ENCODE data around the gene NUCKS1.

Gene NUCKS1

GRCh38 chr1:205689479-205689878, 60.5 kb downstream of the NUCKS1 start:
- FAIRE-seq: no peak

GRCh38 chr1:205688171-205689080, 61.6 kb downstream of the NUCKS1 start:
- DNase-seq (ENCODE audit: insufficient read length) (no peak), FAIRE-seq (no peak)
- TF ChIP-seq POLR2A (IDR thresholded peaks at IDR 0.05; ENCODE audit: low read depth, low read length): no peak

More at GRCh38 chr1:205689479-205689878, 60.5 kb downstream of the NUCKS1 start:
- no peak for DNase-seq (ENCODE audit: insufficient read length)
- TF ChIP-seq TAF1 (IDR thresholded peaks at IDR 0.05; ENCODE audit: borderline replicate concordance, low read depth, low read length): no peak
- TF ChIP-seq POLR2AphosphoS5 (IDR thresholded peaks at IDR 0.05; ENCODE audit: low read depth, low read length): no peak
- no peak for TF ChIP-seq POLR2A (IDR thresholded peaks at IDR 0.05; ENCODE audit: low read depth, low read length)

- TF ChIP-seq POLR2AphosphoS5 (IDR thresholded peaks at IDR 0.05; ENCODE audit: low read depth, low read length) (no peak), TAF1 (IDR thresholded peaks at IDR 0.05; ENCODE audit: borderline replicate concordance, low read depth, low read length) (no peak), POLR2A (IDR thresholded peaks at IDR 0.05; ENCODE audit: low read depth, low read length) (no peak)
- DNase-seq (ENCODE audit: insufficient read length) (no peak), FAIRE-seq (no peak)
Measured at GRCh38 chr1:205687242-205687641, 62.7 kb downstream of the NUCKS1 start.

- TF ChIP-seq POLR2A (IDR thresholded peaks at IDR 0.05; ENCODE audit: low read depth, low read length) (no peak), TAF1 (IDR thresholded peaks at IDR 0.05; ENCODE audit: borderline replicate concordance, low read depth, low read length) (no peak), POLR2AphosphoS5 (IDR thresholded peaks at IDR 0.05; ENCODE audit: low read depth, low read length) (no peak)
- DNase-seq (ENCODE audit: insufficient read length) (no peak), FAIRE-seq (no peak)
Measured at GRCh38 chr1:205681364-205681763, 68.6 kb downstream of the NUCKS1 start.

GRCh38 chr1:205680073-205680851, 69.7 kb downstream of the NUCKS1 start, which contains the start of gene SLC45A3:
Gene SLC45A3 (minus strand): TSS chr1:205680509. CDS start chr1:205664656, 15,853 bp downstream.
- DNase-seq (ENCODE audit: insufficient read length) (peak; percentile 57), FAIRE-seq (no peak)
- TF ChIP-seq POLR2AphosphoS5 (IDR thresholded peaks at IDR 0.05; ENCODE audit: low read depth, low read length) (no peak), POLR2A (IDR thresholded peaks at IDR 0.05; ENCODE audit: low read depth, low read length) (no peak), TAF1 (IDR thresholded peaks at IDR 0.05; ENCODE audit: borderline replicate concordance, low read depth, low read length) (no peak)

- FAIRE-seq (no peak), DNase-seq (ENCODE audit: insufficient read length) (no peak)
- no peak for TF ChIP-seq POLR2AphosphoS5 (IDR thresholded peaks at IDR 0.05; ENCODE audit: low read depth, low read length)
- TF ChIP-seq POLR2A (IDR thresholded peaks at IDR 0.05; ENCODE audit: low read depth, low read length): no peak
- no peak for TF ChIP-seq TAF1 (IDR thresholded peaks at IDR 0.05; ENCODE audit: borderline replicate concordance, low read depth, low read length)
Measured at GRCh38 chr1:205678286-205679111, 71.5 kb downstream of the NUCKS1 start.

- FAIRE-seq: no peak
- DNase-seq (ENCODE audit: insufficient read length): no peak
Measured at GRCh38 chr1:205677167-205677566, 72.8 kb downstream of the NUCKS1 start.

GRCh38 chr1:205676597-205676996, 73.4 kb downstream of the NUCKS1 start:
- FAIRE-seq (no peak), DNase-seq (ENCODE audit: insufficient read length) (no peak)
- no peak for TF ChIP-seq POLR2A (IDR thresholded peaks at IDR 0.05; ENCODE audit: low read depth, low read length)
- TF ChIP-seq TAF1 (IDR thresholded peaks at IDR 0.05; ENCODE audit: borderline replicate concordance, low read depth, low read length): no peak
- no peak for TF ChIP-seq POLR2AphosphoS5 (IDR thresholded peaks at IDR 0.05; ENCODE audit: low read depth, low read length)

More at GRCh38 chr1:205677167-205677566, 72.8 kb downstream of the NUCKS1 start:
- TF ChIP-seq TAF1 (IDR thresholded peaks at IDR 0.05; ENCODE audit: borderline replicate concordance, low read depth, low read length) (no peak), POLR2A (IDR thresholded peaks at IDR 0.05; ENCODE audit: low read depth, low read length) (no peak), POLR2AphosphoS5 (IDR thresholded peaks at IDR 0.05; ENCODE audit: low read depth, low read length) (no peak)

- DNase-seq (ENCODE audit: insufficient read length) (no peak), FAIRE-seq (no peak)
Measured at GRCh38 chr1:205676002-205676401, 74.0 kb downstream of the NUCKS1 start.

GRCh38 chr1:205675247-205675646, 74.7 kb downstream of the NUCKS1 start:
- TF ChIP-seq POLR2A (IDR thresholded peaks at IDR 0.05; ENCODE audit: low read depth, low read length): no peak
- TF ChIP-seq POLR2AphosphoS5 (IDR thresholded peaks at IDR 0.05; ENCODE audit: low read depth, low read length): no peak
- no peak for TF ChIP-seq TAF1 (IDR thresholded peaks at IDR 0.05; ENCODE audit: borderline replicate concordance, low read depth, low read length)
- DNase-seq (ENCODE audit: insufficient read length) (no peak), FAIRE-seq (no peak)

More at GRCh38 chr1:205676002-205676401, 74.0 kb downstream of the NUCKS1 start:
- TF ChIP-seq POLR2AphosphoS5 (IDR thresholded peaks at IDR 0.05; ENCODE audit: low read depth, low read length) (no peak), TAF1 (IDR thresholded peaks at IDR 0.05; ENCODE audit: borderline replicate concordance, low read depth, low read length) (no peak), POLR2A (IDR thresholded peaks at IDR 0.05; ENCODE audit: low read depth, low read length) (no peak)

- DNase-seq (ENCODE audit: insufficient read length) (no peak), FAIRE-seq (no peak)
- TF ChIP-seq TAF1 (IDR thresholded peaks at IDR 0.05; ENCODE audit: borderline replicate concordance, low read depth, low read length): no peak
- no peak for TF ChIP-seq POLR2A (IDR thresholded peaks at IDR 0.05; ENCODE audit: low read depth, low read length)
- no peak for TF ChIP-seq POLR2AphosphoS5 (IDR thresholded peaks at IDR 0.05; ENCODE audit: low read depth, low read length)
Measured at GRCh38 chr1:205672970-205673369, 77.0 kb downstream of the NUCKS1 start.

Measured in GM12892 (cell line).